Upper lobe of right lung (tissue), 1 donor: ENCODE data around the gene TPD52L2. TPM values are rescaled to one million over a fixed set of nuclear protein-coding genes. Genes with fewer than 3 reads are reported as not detected.

Experiments used
- ATAC-seq: fragments of 200-7000 bp; cut with Tn5 transposase; one replicate; pipeline ENCODE4 v1.9.1; 2020; ENCODE audit warnings: mild to moderate bottlenecking, moderate library complexity
- DNase-seq: peaks from one replicate; pipeline ENCODE4 v3.0.0-alpha.2; 2020
- H3K27ac ChIP-seq: fragments of 200-600 bp; one replicate; pipeline ENCODE4 v1.8.0; 2022
- H3K27me3 ChIP-seq: fragments of 200-600 bp; one replicate; pipeline ENCODE4 v1.8.0; 2022; ENCODE audit warnings: mild to moderate bottlenecking
- H3K36me3 ChIP-seq: fragments of 200-600 bp; one replicate; pipeline ENCODE4 v1.8.0; 2022
- H3K4me1 ChIP-seq: fragments of 200-600 bp; one replicate; pipeline ENCODE4 v1.8.0; 2022
- H3K4me3 ChIP-seq: fragments of 200-600 bp; one replicate; pipeline ENCODE4 v1.8.0; 2022; ENCODE audit warnings: mild to moderate bottlenecking
- H3K9me3 ChIP-seq: fragments of 200-600 bp; one replicate; pipeline ENCODE4 v1.8.0; 2022
- CTCF ChIP-seq: fragments of 200-600 bp; IDR thresholded peaks from one replicate; pipeline ENCODE4 v1.8.0; 2022; ENCODE audit warnings: antibody characterized with exemption
- intact Hi-C: fragments of 100-400 bp; cut with DNase I; formaldehyde crosslinking; loops from one replicate; pipeline ENCODE4 v1.11.0; 2022
- total RNA-seq: library from RNA; stranded (reverse); fragmentation: NEBNext Ultra II Directional; extraction: Animal tissue kit (Norgen Biotek cat#: 25700); gene quantifications from one replicate; pipeline ENCODE4 v1.2.1, GENCODE V29; 2021
- donor health status: DM: no; HTN: yes; CAD: no; lungs with severe emphysema.

Gene TPD52L2
- total RNA-seq, 1 donor from 2014 or later, result 81.5 TPM

- Histone ChIP-seq H3K27ac (no peak overlapping the region), H3K36me3 (no peaks in the 10 kb centered on the region), H3K4me1 (peaks cover 55% of the 10 kb centered on the region), H3K27me3 (no peaks in the 10 kb centered on the region), H3K9me3 (no peaks in the 10 kb centered on the region), H3K4me3 (no peak overlapping the region)
- intact Hi-C loops, result no loop called here
- ATAC-seq (no peak), DNase-seq (no peak)
- TF ChIP-seq CTCF, result no peak
These were observed 9.0 kb upstream of the TPD52L2 start for GRCh38 chr20:63856098-63856511.

GRCh38 chr20:63857764-63858392 is 7.2 kb upstream of the TPD52L2 start:
- intact Hi-C loops, result no loop called here
- ATAC-seq (peak; percentile 2), DNase-seq (no peak)

GRCh38 chr20:63858393-63859165 is 6.5 kb upstream of the TPD52L2 start:
- peak; percentile 21 for ATAC-seq
- TF ChIP-seq CTCF, result peak; percentile 30
- Histone ChIP-seq H3K9me3 (no peaks in the 10 kb centered on the region), H3K36me3 (peaks cover 8% of the 10 kb centered on the region), H3K4me3 (no peak overlapping the region), H3K27me3 (no peaks in the 10 kb centered on the region), H3K27ac (peak overlapping the region; percentile 33), H3K4me1 (peaks cover 58% of the 10 kb centered on the region)
- DNase-seq, result no peak
- intact Hi-C loops, result no loop called here

More at GRCh38 chr20:63857764-63858392, 7.2 kb upstream of the TPD52L2 start:
- no peak for TF ChIP-seq CTCF
- Histone ChIP-seq H3K36me3 (peaks cover 8% of the 10 kb centered on the region), H3K4me1 (peaks cover 55% of the 10 kb centered on the region), H3K27me3 (no peaks in the 10 kb centered on the region), H3K27ac (peak overlapping the region; percentile 42), H3K9me3 (no peaks in the 10 kb centered on the region), H3K4me3 (no peak overlapping the region)

- H3K27ac ChIP-seq, result peak overlapping the region; percentile 33
- H3K4me3 ChIP-seq, result no peak overlapping the region
- H3K9me3 ChIP-seq, result no peaks in the 10 kb centered on the region
- intact Hi-C loops, result no loop called here
- H3K36me3 ChIP-seq, result peaks cover 8% of the 10 kb centered on the region
- no peaks in the 10 kb centered on the region for H3K27me3 ChIP-seq
- no peak for TF ChIP-seq CTCF
- DNase-seq (no peak), ATAC-seq (no peak)
- peaks cover 56% of the 10 kb centered on the region for H3K4me1 ChIP-seq
These were observed 5.8 kb upstream of the TPD52L2 start for GRCh38 chr20:63859166-63859699.

- no peaks in the 10 kb centered on the region for H3K27me3 ChIP-seq
- H3K36me3 ChIP-seq, result peaks cover 8% of the 10 kb centered on the region
- intact Hi-C loops, result loop anchor here (5.0 kb wide), 1 partner anchor 78 kb away; no protein-coding TSS in a partner anchor
- ATAC-seq, result no peak
- H3K9me3 ChIP-seq, result no peaks in the 10 kb centered on the region
- TF ChIP-seq CTCF, result no peak
- no peak overlapping the region for H3K4me3 ChIP-seq
- no peak overlapping the region for H3K27ac ChIP-seq
- no peak for DNase-seq
- H3K4me1 ChIP-seq, result peaks cover 43% of the 10 kb centered on the region
These were observed 4.6 kb upstream of the TPD52L2 start for GRCh38 chr20:63860325-63861051.
